Muscle of leg (tissue), 11 donors: ENCODE measurements around the gene TULP4. TPM values are rescaled to one million over a fixed set of nuclear protein-coding genes. Genes with fewer than 3 reads are reported as not detected.
"Not testable (repeated sequence)": the region's sequence is repeated elsewhere in the genome, so short reads cannot be mapped to it uniquely, and the experiment has no call there.

Source experiments
- DNase-seq: peaks from one replicate; pipeline ENCODE4 v3.0.0; 2013
- H3K27ac ChIP-seq: one replicate; pipeline ENCODE4 v1.5.1; 2013; ENCODE audit warnings: mild to moderate bottlenecking, low read length, control low read depth
- H3K27me3 ChIP-seq: one replicate; pipeline ENCODE4 v1.6.1; 2013; ENCODE audit warnings: low read length; ENCODE audit not compliant: control insufficient read depth, insufficient read depth
- H3K36me3 ChIP-seq: one replicate; pipeline ENCODE4 v1.6.1; 2013; ENCODE audit warnings: low read length; ENCODE audit not compliant: control insufficient read depth, insufficient read depth
- H3K4me1 ChIP-seq: one replicate; pipeline ENCODE4 v1.6.1; 2013; ENCODE audit warnings: low read length; ENCODE audit not compliant: control insufficient read depth, insufficient read depth
- H3K4me3 ChIP-seq: one replicate; pipeline ENCODE4 v1.5.1; 2013; ENCODE audit warnings: low read length, control low read depth
- H3K9me3 ChIP-seq: replicated peaks from 2 replicates; pipeline ENCODE4 v1.6.1; 2013; ENCODE audit warnings: low read depth, low read length; ENCODE audit not compliant: control insufficient read depth
- WGBS: methylation state at CpG from one replicate; pipeline ENCODE4 v1.1.5; 2013; ENCODE audit warnings: missing lambda C conversion rate; ENCODE audit not compliant: insufficient coverage; 5-methylcytosine and 5-hydroxymethylcytosine counted together
- polyA plus RNA-seq, 8 donors: library from polyadenylated mRNA; unstranded; fragments of 120-200 nt; gene quantifications; one replicate each; pipeline versions ENCODE4 v1.2.1 to v1.2.3, GENCODE V29; 2013; ENCODE audit warnings: inconsistent platforms in 1 of 8, low replicate concordance in 1 of 8; ENCODE audit not compliant: insufficient read length in 8 of 8, insufficient read depth in 1 of 8
- total RNA-seq: library from RNA; stranded (reverse); fragments of 120-200 nt; gene quantifications from one replicate; pipeline ENCODE4 v1.2.4, GENCODE V29; 2013

The TULP4 gene
- total and polyA plus RNA-seq, 9 donors = 11.2 to 176 (median 17.8) TPM

DNA sequence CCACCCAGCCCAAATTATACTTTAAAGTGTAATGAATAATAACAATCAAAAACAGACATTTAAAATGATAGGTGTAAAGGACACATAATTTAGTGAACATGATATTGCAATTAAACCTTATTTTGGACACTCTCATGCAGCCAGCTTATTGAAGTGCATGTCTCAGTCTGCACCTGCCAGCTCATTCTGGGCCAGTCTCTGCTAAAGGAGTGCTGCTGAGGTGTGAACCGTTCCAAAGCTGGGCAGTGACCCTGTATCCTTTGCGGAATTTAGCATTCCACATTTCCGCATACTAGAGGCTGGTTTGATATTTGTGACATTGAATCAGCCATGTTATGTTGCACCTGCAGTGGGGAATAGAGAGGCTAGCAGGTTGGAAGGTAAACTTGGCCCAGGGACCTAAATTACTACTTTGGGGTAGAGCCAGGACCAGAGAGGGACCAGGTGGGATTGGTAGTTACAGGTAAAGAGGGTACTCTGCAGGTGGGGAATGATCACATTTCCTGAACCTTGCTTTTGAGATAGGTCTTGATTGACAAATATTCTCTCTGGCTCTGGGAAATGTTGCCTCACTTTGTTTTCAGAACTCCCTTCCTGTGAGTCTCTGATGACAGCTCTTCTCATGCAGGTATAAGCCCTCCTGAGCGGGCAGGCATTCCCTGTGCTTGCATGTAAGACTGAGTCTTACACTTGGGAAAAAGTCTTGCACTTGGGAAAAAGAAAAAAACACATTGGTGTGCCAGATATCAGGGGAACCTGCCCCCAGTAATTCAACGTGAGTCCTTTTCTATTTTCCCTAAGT is 26.2 kb downstream of the TULP4 start:
- H3K27me3 ChIP-seq = no peaks in the 10 kb centered on the region
- H3K4me1 ChIP-seq = no peaks in the 10 kb centered on the region
- H3K27ac ChIP-seq = no peak overlapping the region
- H3K4me3 ChIP-seq = no peak overlapping the region
- H3K9me3 ChIP-seq = peaks cover 4% of the 10 kb centered on the region
- DNase-seq = no peak
- 96% methylated on average over 4 of the region's 5 CpGs for whole genome bisulfite sequencing
- peaks cover 4% of the 10 kb centered on the region for H3K36me3 ChIP-seq

DNA sequence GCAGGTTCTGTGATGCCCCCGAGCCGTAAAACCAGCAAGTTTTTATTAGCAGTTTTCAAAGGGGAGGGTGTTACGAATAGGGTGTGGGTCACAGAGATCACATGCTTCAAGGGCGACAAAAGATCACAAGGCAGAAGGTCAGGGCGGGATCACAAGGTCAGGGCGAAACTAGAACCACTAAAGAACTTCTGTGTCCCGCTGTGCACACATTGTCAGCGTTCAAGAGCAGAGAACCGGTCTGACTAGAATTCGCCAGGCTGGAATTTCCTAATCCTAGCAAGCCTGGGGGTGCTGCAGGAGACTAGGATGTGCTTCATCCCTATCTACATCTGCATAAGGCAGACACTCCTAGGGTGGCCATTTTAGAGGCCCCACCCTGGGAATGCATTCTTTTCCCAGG is 26.9 kb downstream of the TULP4 start:
- not testable (repeated sequence) for H3K36me3 ChIP-seq, H3K27me3 ChIP-seq, H3K4me1 ChIP-seq, H3K27ac ChIP-seq, DNase-seq, H3K4me3 ChIP-seq, H3K9me3 ChIP-seq
- 64% methylated on average over 9 of the region's 10 CpGs for WGBS

DNA sequence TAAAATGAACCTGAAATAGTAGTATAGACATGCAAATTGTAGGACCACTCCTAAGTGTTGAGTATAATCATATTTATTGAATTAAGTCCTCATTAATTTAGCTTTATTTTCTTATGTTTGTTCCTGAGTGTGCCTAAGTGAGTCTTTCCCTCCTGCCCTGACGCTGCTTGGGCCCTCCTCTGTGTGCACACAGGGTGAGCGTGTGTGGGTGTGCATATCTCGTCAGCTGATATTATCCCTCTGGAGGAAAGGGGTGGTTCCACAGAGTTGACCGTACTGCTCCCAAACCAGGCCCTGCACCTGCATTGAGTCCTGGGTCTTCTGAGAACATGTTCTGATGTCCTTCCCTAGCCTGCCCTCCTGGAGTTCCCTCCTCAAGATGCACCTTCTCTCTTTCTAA is 28.0 kb downstream of the TULP4 start:
- no peak overlapping the region for H3K4me3 ChIP-seq
- H3K36me3 ChIP-seq = peaks cover 4% of the 10 kb centered on the region
- no peaks in the 10 kb centered on the region for H3K27me3 ChIP-seq
- no peak overlapping the region for H3K27ac ChIP-seq
- WGBS = no CpG with 5 or more reads among the region's 4 CpGs
- H3K4me1 ChIP-seq = no peaks in the 10 kb centered on the region
- H3K9me3 ChIP-seq = peaks cover 4% of the 10 kb centered on the region
- DNase-seq = no peak

DNA sequence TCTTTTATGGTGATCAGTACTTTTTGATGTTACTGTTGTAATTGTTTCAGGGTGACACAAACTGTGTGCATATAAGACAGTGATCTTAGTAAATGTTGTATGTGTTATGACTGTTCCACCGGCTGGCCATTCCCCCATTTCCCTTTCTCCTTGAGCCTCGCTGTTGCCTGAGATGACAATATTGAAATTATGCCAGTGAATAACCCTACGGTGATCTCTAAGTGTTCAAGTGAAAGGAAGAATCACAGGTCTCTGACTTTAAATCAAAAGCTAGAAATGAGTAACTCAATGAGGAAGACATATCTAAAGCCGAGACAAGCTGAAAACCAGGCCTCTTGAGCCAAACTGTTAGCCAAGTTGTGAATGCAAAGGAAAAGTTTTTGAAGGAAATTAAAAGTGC is 32.3 kb downstream of the TULP4 start:
- WGBS = 94% methylated on average over 2 of the region's 4 CpGs
- no peak for DNase-seq
- H3K9me3 ChIP-seq = peaks cover 9% of the 10 kb centered on the region

DNA sequence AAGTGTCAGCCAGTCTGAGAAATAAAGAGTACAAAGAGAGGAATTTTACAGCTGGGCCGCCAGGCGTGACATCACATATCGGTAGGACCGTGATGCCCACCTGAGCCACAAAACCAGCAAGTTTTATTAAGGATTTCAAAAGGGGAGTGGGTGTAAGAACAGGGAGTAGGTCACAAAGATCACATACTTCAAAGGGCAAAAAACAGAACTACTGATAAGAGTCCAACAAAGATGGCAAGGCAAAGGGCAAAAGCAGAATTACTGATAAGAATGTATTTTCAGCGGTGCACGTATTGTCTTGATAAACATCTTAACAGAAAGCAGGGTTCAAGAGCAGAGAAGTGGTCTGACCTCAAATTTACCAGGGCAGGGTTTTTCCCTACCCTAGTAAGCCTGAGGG is 33.2 kb downstream of the TULP4 start:
- not testable (repeated sequence) for DNase-seq, H3K9me3 ChIP-seq, H3K4me3 ChIP-seq, H3K4me1 ChIP-seq, H3K27ac ChIP-seq, H3K27me3 ChIP-seq, H3K36me3 ChIP-seq
- 94% methylated on average over 5 of the region's 6 CpGs for WGBS

More for the DNA sequence above, 32.3 kb downstream of the TULP4 start:
- Histone ChIP-seq H3K4me3 (no peak overlapping the region), H3K27ac (no peak overlapping the region), H3K27me3 (no peaks in the 10 kb centered on the region), H3K36me3 (peaks cover 4% of the 10 kb centered on the region), H3K4me1 (no peaks in the 10 kb centered on the region)

DNA sequence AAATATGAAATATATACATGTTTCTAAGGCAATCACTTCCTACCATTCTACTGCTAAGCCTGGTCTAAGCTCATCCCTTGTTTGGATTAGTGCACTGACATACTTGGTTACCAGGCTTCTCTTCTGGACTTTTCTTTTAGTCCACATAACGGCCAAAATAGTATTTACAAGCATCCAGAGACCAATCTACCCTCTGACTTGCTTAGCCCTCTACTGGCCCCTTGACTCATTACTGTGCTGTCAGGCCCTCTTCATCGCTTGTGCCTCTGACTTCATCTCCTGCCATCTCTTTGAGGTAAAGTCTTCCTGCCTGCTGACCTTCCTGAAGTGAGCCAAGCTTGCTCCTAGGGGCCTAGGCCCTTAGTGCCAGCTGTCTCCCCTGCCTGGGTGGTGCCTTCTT is 35.1 kb downstream of the TULP4 start:
- Histone ChIP-seq H3K27ac (no peak overlapping the region), H3K36me3 (no peaks in the 10 kb centered on the region), H3K27me3 (no peaks in the 10 kb centered on the region), H3K4me3 (no peak overlapping the region), H3K4me1 (no peaks in the 10 kb centered on the region), H3K9me3 (peaks cover 9% of the 10 kb centered on the region)
- 83% methylated on average over 2 of the region's 2 CpGs for WGBS
- DNase-seq = no peak

DNA sequence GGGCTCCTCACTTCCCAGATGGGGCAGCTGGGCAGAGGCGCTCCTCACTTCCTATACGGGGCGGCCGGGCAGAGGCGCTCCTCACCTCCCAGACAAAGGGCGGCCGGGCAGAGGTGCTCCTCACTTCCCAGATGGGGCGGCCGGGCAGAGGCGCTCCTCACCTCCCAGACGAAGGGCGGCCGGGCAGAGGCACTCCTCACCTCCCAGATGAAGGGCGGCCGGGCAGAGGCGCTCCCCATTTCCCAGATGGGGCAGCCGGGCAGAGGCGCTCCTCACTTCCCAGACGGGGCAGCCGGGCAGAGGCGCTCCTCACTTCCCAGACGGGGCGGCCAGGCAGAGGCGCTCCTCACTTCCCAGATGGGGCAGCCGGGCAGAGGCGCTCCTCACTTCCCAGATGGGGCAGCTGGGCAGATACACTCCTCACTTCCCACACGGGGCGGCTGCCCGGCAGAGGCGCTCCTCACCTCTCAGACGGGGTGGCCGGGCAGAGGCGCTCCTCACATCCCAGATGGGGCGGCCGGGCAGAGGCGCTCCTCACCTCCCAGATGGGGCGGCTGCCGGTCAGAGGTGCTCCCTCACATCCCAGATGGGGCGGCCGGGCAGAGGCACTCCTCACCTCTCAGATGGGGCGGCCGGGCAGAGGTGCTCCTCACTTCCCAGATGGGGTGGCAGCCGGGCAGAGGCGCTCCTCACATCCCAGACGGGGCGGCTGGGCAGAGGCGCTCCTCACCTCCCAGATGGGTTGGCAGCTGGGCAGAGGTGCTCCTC is 36.7 kb downstream of the TULP4 start:
- H3K36me3 ChIP-seq, H3K27ac ChIP-seq, DNase-seq, H3K9me3 ChIP-seq, H3K27me3 ChIP-seq, H3K4me1 ChIP-seq, H3K4me3 ChIP-seq: not testable (repeated sequence)
- 91% methylated on average over 33 of the region's 47 CpGs for WGBS

DNA sequence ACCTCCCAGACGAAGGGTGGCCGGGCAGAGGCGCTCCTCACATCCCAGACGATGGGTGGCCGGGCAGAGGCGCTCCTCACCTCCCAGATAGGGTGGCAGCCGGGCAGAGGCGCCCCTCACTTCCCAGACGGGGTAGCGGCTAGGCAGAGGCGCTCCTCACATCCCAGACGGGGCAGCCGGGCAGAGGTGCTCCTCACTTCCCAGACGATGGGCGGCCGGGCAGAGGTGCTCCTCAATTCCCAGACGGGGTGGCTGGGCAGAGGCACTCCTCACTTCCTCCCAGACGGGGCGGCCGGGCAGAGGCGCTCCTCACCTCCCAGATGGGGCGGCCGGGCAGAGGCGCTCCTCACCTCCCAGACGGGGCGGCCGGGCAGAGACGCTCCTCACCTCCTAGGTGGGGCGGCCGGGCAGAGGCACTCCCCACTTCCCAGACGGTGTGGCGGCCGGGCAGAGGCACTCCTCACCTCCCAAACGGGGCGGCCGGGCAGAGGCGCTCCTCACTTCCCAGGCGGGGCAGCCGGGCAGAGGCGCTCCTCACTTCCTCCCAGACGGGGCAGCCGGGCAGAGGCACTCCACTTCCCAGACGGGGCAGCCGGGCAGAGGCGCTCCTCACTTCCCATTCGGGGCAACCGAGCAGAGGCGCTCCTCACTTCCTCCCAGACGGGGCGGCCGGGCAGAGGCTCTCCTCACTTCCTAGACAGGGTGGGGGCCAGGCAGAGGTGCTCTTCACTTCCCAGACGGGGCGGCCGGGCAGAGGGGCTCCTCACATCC is 37.4 kb downstream of the TULP4 start:
- not testable (repeated sequence) for DNase-seq, H3K4me3 ChIP-seq, H3K9me3 ChIP-seq, H3K27ac ChIP-seq, H3K27me3 ChIP-seq, H3K36me3 ChIP-seq, H3K4me1 ChIP-seq
- 96% methylated on average over 32 of the region's 54 CpGs for WGBS

DNA sequence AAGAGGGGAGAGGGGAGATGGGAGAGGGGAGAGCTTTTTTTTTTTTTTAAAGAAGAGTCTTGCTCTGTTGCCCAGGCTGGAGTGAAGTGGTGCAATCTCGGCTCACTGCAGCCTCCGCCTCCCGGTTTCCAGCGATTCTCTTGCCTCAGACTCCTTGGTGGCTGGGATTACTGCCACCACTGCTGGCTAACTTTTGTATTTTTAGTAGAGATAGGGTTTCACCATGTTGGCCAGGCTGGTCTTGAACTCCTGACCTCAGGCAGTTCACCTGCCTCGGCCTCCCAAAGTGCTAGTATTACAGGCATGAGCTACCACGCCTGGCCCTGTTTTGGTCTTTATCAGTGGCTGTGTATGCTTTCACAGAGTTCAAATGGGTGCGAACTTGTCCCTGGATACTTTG is 38.5 kb downstream of the TULP4 start:
- H3K27me3 ChIP-seq, H3K36me3 ChIP-seq, H3K9me3 ChIP-seq, H3K4me3 ChIP-seq, H3K27ac ChIP-seq, DNase-seq, H3K4me1 ChIP-seq: not testable (repeated sequence)
- WGBS = 96% methylated on average over 6 of the region's 7 CpGs
